NCI-H1417 treated with DMSO at 0.1 percent for 48 hours (cell line): ENCODE results near the gene NFKBIB.
A peak's percentile ranks its signal among the peaks of the same experiment; 100 is the strongest.
"Not testable (repeated sequence)": the region's sequence is repeated elsewhere in the genome, so short reads cannot be mapped to it uniquely, and the experiment has no call there.

Experiments
- DNase-seq: peaks from one replicate; lab custom pipeline; 2025; lab: John Stamatoyannopoulos, UW

NFKBIB gene

GRCh38 chr19:38875656-38876395, 23.9 kb upstream of the NFKBIB start:
- no peak for DNase-seq

- peak; percentile 92 for DNase-seq
Observed at GRCh38 chr19:38877781-38878574, 21.8 kb upstream of the NFKBIB start, which contains the start of gene RINL. Gene RINL, minus strand, starts transcription at chr19:38878275. Its CDS starts 1,533 bp downstream, at chr19:38876742.

GRCh38 chr19:38878575-38879399, 21.0 kb upstream of the NFKBIB start:
- no peak for DNase-seq

GRCh38 chr19:38879400-38879751, 20.4 kb upstream of the NFKBIB start:
- DNase-seq: no peak

GRCh38 chr19:38880076-38880881, 19.5 kb upstream of the NFKBIB start:
- no peak for DNase-seq

GRCh38 chr19:38880882-38881609, 18.7 kb upstream of the NFKBIB start:
- no peak for DNase-seq

- DNase-seq: no peak
Observed at GRCh38 chr19:38883286-38883685, 16.5 kb upstream of the NFKBIB start.

- not testable (repeated sequence) for DNase-seq
Observed at GRCh38 chr19:38884691-38885090, 15.1 kb upstream of the NFKBIB start.

- no peak for DNase-seq
Observed at GRCh38 chr19:38888876-38889275, 10.9 kb upstream of the NFKBIB start.

GRCh38 chr19:38889803-38890202, 10.0 kb upstream of the NFKBIB start:
- no peak for DNase-seq

- DNase-seq: no peak
Observed at GRCh38 chr19:38890686-38891085, 9.1 kb upstream of the NFKBIB start.

- DNase-seq: no peak
Observed at GRCh38 chr19:38891771-38892170, 8.0 kb upstream of the NFKBIB start.

GRCh38 chr19:38892841-38893240, 6.9 kb upstream of the NFKBIB start:
- no peak for DNase-seq

- DNase-seq: no peak
Observed at GRCh38 chr19:38893341-38893771, 6.4 kb upstream of the NFKBIB start.

- DNase-seq: no peak
Observed at GRCh38 chr19:38894968-38895367, 4.8 kb upstream of the NFKBIB start.

- DNase-seq: no peak
Observed at GRCh38 chr19:38898788-38899446, 852 bp upstream of the NFKBIB start.

GRCh38 chr19:38900202-38900629, 447 bp downstream of the NFKBIB start:
- no peak for DNase-seq

GRCh38 chr19:38900743-38901190, 998 bp downstream of the NFKBIB start:
- no peak for DNase-seq

GRCh38 chr19:38901683-38902082, 1.9 kb downstream of the NFKBIB start:
- no peak for DNase-seq
